HCT116 (cell line): Measurements from ENCODE around the gene SLBP.

ENCODE experiments used
- CEBPB ChIP-seq: IDR thresholded peaks from 2 replicates; pipeline ENCODE4 v1.6.1; 2012; ENCODE audit warnings: low read depth
- EGR1 ChIP-seq: IDR thresholded peaks from 2 replicates; pipeline ENCODE4 v1.6.1; 2012; ENCODE audit warnings: low read depth
- EZH2phosphoT487 ChIP-seq: fragments of 200-600 bp; IDR thresholded peaks from 2 replicates; pipeline ENCODE4 v1.6.1; 2018; ENCODE audit warnings: antibody characterized with exemption, borderline replicate concordance
- POLR2A ChIP-seq: IDR thresholded peaks from 2 replicates; pipeline ENCODE4 v1.7.0; 2011; ENCODE audit warnings: borderline replicate concordance; ENCODE audit not compliant: insufficient read depth, insufficient read length; ENCODE audit errors: extremely low read depth
- POLR2AphosphoS5 ChIP-seq: IDR thresholded peaks from 2 replicates; pipeline ENCODE4 v1.6.1; 2011; ENCODE audit warnings: mild to moderate bottlenecking, low read depth, low read length, moderate library complexity
- SP1 ChIP-seq: IDR thresholded peaks from 2 replicates; pipeline ENCODE4 v1.6.1; 2012; ENCODE audit warnings: low read depth
- ZNF274 ChIP-seq: fragments of 200-500 bp; sonication (Bioruptor generic); IDR thresholded peaks from 2 replicates; pipeline ENCODE4 v1.6.1; 2014; ENCODE audit warnings: mild to moderate bottlenecking, low read depth, low read length, inconsistent platforms
- TF ChIP-seq, protein P1 (sequence below), 3 experiments: fragments of 200-600 bp in 1 of 3; sonication (generic) in 1 of 3; IDR thresholded peaks in 2 of 3; conservative IDR thresholded peaks in 1 of 3; 2 replicates each; pipeline ENCODE4 v1.5.1; 2012 to 2017; ENCODE audit warnings: low read depth in 2 of 3, low read length in 2 of 3, antibody characterized with exemption in 1 of 3, borderline replicate concordance in 1 of 3, control low read depth in 1 of 3, mild to moderate bottlenecking in 1 of 3, mixed read lengths in 1 of 3, mixed run types in 1 of 3, moderate library complexity in 1 of 3; ENCODE audit not compliant: insufficient read depth in 1 of 3

DNA sequence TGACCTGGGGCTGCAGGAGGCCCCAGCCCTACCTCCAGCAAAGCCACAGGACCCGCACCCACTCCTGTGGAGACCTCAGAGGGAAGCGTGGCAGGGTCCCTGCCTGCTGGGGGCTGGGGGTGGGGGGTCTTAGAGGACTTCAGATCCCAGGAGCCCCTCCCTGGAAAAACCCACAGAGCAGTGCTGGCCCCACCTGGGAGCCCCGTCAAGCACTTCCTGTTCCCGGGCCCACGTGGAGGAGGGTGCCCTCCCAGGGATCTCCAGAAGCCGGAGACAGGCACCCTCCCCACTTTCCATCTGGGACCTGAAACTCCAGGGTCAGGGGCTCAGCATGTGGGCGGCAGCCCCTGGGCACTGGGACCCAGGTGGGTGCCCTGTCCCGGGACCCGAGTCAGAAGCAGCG lies 41.2 kb upstream of the SLBP start:
- TF ChIP-seq, protein P1, sequence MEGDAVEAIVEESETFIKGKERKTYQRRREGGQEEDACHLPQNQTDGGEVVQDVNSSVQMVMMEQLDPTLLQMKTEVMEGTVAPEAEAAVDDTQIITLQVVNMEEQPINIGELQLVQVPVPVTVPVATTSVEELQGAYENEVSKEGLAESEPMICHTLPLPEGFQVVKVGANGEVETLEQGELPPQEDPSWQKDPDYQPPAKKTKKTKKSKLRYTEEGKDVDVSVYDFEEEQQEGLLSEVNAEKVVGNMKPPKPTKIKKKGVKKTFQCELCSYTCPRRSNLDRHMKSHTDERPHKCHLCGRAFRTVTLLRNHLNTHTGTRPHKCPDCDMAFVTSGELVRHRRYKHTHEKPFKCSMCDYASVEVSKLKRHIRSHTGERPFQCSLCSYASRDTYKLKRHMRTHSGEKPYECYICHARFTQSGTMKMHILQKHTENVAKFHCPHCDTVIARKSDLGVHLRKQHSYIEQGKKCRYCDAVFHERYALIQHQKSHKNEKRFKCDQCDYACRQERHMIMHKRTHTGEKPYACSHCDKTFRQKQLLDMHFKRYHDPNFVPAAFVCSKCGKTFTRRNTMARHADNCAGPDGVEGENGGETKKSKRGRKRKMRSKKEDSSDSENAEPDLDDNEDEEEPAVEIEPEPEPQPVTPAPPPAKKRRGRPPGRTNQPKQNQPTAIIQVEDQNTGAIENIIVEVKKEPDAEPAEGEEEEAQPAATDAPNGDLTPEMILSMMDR (IDR thresholded peaks at IDR 0.05 in 2 of 3, conservative IDR thresholded peaks at IDR 0.05 in 1 of 3; ENCODE audit: borderline replicate concordance in 1 of 3, insufficient read depth in 1 of 3, low read depth in 2 of 3, low read length in 2 of 3), result no peak
- no peak for TF ChIP-seq SP1
- TF ChIP-seq POLR2A, result no peak
- no peak for TF ChIP-seq ZNF274
- no peak for TF ChIP-seq EGR1
- TF ChIP-seq POLR2AphosphoS5, result no peak
- TF ChIP-seq EZH2phosphoT487, result no peak
- no peak for TF ChIP-seq CEBPB
